GF-D8 (cell line): ENCODE results near the gene SLC25A53.
"Not testable (repeated sequence)": the region's sequence is repeated elsewhere in the genome, so short reads cannot be mapped to it uniquely, and the experiment has no call there.

Experiments
- DNase-seq: peaks from one replicate; lab custom pipeline; 2025; lab: John Stamatoyannopoulos, UW

Gene SLC25A53

DNA sequence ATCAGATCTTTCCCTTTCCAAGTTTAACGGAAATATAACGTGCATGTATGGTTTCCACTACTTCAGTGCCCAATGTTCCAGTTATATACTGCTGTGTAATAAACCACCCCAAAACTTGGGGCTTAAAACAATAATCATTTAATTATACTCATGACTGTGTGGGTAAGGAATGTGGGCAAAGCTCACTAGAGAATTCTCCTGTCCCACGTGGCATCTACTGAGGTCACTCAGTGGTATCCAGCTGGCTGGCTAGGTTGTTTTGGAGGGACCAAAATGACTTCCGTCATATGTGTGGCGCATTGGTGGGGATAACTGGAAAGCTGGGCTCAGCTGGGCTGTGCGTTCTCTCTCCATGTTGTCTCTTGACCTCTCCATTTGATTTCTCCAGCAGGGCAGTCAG, 26.0 kb downstream of the SLC25A53 start:
- no peak for DNase-seq

- DNase-seq = no peak
Measured at GRCh38 chrX:104126856-104127255, 30.0 kb downstream of the SLC25A53 start.

GRCh38 chrX:104122829-104123228, 34.0 kb downstream of the SLC25A53 start:
- peak; percentile 29 for DNase-seq

- no peak for DNase-seq
Measured at GRCh38 chrX:104118765-104119164, 38.0 kb downstream of the SLC25A53 start.

GRCh38 chrX:104117759-104118158, 39.0 kb downstream of the SLC25A53 start:
- no peak for DNase-seq

- peak; percentile 6 for DNase-seq
Measured at GRCh38 chrX:104113222-104113965, 43.4 kb downstream of the SLC25A53 start.

GRCh38 chrX:104112326-104112951, 44.4 kb downstream of the SLC25A53 start, which contains the start of gene ZCCHC18:
ZCCHC18 (plus strand) TSS chrX:104112523; CDS start chrX:104114112, 1,589 bp downstream.
- no peak for DNase-seq

DNA sequence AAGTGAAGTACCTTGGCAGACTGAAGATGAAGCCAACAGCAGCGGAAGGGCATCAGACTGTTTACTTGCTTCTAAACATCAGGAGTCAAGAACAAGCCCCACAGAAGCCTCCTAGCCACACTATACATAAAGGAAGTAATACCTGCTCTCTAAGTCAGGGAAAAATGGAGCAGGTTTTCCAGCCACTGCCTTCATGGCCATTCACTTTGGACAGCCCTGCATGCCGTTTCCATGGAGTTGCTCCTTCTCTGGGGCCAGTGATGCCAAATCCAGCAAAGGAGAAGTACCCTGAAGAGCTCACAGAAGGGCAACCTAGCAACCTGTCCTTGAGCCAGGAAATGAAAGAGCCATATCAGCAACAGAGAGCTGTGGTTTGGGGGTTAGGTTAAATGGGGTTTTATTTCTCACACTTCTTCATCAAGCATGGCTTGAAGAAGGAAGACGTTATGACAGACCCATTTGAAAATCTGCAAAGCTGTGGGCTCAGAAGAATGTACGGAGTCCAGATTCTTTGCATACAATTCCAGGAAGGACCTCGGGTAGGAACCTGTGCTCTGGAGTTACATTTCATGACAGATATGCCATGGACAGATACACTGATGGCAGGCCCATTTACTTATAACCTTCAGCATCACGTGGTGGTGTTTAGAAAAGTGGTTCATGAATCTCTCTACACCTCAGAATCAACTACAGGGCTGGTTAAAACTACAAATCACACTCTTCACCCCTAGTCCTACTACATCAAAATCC, 46.1 kb downstream of the SLC25A53 start:
- DNase-seq = peak; percentile 2

DNA sequence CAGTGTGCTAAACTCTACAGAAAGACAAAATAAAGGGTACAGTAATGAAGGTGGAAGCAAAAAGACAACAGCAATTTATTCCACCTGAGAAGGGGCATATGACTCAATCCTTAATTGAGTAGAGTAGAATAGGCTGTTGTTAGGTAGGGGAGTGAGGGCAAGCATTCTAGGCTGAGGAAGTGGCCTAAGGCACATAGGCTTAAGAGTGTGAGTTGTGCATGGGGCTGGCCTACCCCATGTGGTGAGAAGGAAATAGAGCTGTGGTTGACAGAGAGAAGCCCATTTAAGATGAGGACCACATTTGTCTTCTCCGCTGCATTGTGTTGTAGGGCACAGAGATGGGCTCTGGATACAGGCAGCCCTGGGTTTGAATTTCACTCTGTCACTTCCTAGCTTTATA, 47.9 kb downstream of the SLC25A53 start:
- no peak for DNase-seq

- DNase-seq = no peak
Measured at GRCh38 chrX:104105330-104106262, 51.2 kb downstream of the SLC25A53 start.

- DNase-seq = no peak
Measured at GRCh38 chrX:104104676-104105075, 52.1 kb downstream of the SLC25A53 start.

GRCh38 chrX:104098919-104099318, 57.9 kb downstream of the SLC25A53 start:
- DNase-seq = no peak

DNA sequence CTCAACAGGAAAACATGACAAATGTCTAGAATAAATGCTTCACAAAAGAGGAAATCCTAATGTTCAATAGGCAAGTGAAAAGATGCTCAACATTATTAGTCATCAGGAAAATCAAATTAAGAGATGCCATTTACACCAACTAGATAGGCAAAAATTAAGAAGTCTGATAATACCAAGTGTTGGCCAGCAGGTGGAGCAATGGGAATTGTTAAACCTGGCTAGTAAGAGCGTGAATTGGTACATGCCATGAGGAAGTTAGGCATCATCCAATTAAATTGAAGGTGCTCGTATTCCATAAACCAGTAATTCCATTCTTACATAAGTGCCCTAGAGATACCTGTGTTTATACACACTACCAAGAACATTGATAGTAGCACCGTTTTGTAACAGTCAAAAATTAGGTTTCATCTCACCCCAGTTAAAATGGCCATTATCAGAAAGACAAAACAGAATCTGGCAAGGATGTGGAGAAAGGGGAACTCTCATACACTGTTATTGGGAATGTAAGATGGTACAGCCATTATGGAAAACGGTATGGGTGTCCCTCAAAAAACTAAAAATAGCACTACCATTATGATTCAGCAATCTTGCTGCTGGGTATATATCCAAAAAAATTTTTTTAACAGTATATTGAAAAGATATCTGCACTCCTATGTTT, 58.5 kb downstream of the SLC25A53 start:
- DNase-seq = peak; percentile 28

DNA sequence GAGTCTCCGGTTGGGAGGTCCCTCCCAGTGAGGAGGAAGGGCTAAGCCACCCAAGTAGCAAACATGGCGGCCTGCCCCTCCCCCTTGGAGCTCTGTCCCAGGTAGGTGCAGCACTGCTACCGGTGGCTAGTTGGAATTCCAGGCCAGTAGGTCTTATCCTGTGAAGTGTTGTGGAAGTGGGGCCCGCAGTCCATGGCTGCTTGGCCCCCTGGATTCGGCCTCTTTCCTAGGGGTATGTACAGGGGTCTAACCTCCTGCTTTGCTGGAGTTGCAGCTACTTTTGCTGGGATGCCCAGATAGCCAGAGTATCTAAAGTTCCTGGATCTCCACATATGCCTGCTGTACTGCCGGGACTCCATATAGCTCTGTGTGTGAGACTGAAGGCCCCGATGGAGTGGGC, 70.9 kb downstream of the SLC25A53 start:
- no peak for DNase-seq

DNA sequence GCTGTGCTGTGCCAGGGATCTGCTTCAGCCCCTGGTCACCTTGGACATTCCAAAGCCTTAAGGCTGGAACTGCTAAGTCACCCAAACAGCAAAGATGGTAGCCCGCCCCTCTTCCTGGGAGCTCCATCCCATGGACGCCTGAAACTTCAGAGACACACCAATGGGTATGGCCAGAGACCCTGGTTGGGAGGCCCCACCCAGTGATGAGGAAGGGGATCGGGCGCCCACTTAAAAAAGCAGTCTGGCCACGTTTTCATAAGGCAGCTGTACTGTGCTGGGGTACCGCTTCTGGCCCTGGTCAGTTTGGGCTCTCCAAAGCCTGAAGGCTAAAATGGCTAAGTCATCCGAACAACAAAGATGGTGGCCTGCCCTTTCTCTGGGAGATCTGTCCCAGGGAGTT, 71.3 kb downstream of the SLC25A53 start:
- no peak for DNase-seq

GRCh38 chrX:104084534-104085277, 72.1 kb downstream of the SLC25A53 start:
- peak; percentile 39 for DNase-seq

DNA sequence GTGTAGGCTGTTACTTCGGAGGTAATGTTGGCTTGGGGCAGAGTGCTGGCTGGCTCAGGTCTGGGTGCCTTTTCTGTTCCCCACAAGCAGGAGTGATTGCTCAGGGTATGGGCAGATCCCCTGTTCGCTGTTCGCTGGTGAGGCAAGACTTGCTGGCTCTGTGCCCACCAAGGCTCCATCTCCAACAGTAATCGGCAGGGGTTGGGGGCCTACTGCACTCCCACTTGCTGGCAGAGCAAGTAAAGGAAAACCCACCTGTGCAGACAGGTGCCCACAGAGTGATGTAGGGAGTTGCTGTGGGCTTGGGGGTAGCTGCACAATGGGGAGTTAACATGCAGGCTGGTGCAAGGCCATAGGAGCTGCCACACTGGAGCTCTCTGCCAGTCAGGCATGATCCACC, 72.7 kb downstream of the SLC25A53 start:
- DNase-seq = no peak

DNA sequence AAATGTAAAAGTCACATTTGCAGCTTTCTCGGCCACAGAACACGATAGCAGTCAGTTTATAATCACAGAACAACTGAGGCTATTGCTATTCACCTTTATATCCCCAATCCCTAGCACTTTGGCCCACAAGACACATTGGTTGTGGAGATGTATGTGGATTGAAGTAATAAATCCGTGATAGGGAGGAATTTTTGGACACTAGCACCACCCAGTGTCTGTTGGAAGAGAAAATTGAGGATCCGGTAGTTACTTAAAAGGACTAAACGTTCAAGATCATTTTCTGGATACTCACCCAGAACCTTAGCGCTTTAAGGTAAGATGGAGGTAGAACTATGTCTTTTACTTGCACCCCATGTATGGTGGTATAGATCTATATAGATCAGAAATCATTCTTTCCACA, 79.0 kb downstream of the SLC25A53 start:
- not testable (repeated sequence) for DNase-seq

GRCh38 chrX:104075778-104076445, 80.9 kb downstream of the SLC25A53 start, which contains the start of gene TMSB15C:
TMSB15C (minus strand) TSS chrX:104076236.
- DNase-seq = not testable (repeated sequence)

DNA sequence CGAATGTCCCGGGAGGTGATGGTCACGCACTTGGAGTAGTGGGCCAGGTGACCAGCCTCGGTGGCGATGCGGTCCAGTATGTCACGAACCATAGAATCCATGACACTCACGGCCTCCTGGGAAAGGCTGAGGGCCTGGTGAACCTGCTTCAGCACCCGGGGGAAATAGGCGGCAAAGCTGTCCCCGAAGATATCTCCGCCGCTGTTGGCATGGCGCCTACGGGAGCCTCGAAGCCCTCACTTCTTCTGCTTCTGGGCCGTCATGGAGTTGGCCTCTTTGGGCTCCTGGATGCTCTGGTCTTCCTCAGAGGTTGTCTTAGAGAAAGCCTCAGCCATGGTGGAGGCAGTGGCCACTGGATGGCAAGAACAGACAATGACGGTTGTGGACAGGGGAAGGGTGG, 94.2 kb downstream of the SLC25A53 start:
- DNase-seq = not testable (repeated sequence)
